ENCODE data around the gene TK2. TPM values are rescaled to one million over a fixed set of nuclear protein-coding genes. Genes with fewer than 3 reads are reported as not detected.
A peak's percentile ranks its signal among the peaks of the same experiment; 100 is the strongest.
"Not testable (repeated sequence)": the region's sequence is repeated elsewhere in the genome, so short reads cannot be mapped to it uniquely, and the experiment has no call there.

The TK2 gene
- 10 to 100 TPM; 23.1 to 26.0 TPM for total RNA-seq

DNA sequence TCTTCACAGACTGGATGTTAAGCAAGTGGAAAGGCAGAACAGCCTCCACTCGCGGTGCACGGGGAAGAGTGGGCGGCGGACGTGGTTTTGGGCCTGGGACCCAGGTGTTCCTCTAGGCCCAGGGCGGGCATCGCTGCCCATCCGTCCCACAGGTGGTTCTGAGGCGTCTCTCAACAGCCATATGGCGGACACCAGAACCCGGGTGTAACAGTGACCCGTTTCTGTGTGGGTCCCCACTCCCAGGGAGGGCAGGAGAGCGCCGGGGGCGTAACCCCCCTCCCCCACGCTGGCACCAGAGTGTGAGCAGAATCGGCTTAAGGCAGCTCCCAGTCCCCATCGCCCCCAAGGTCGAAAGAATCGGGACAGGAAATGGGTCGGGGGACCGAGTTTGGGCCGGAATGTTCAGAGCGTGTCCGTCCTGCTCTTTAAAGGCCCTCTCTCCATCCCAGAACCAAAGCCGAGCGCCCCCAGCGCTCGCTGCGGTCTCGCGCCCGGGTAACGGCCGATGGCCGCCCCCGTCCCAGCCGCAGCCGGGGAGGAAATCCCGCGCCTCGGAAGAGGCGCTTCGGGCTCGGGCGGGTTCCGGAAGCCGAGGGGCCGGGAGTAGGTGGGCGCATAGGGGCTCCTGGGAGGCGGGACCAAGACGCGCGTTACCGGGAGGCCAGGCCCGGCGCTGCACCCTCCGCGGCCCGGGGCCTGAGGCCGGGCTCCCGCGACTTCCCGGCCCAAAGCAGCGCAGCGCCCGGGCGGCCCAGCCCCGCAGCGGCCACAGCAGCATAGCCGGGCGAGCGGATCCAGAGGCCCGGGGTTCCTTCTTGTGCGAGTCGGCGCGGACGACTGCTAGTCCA is at the start of gene TK2:
TK2 (minus strand) TSS at position 839 of the 848 bp plus-strand sequence; CDS start at position 778, 61 bp downstream.
- peak within 1 kb of the TSS; percentile 56 to 70 for H3K4me3 ChIP-seq
- no peaks in the 10 kb centered on the region for H3K36me3 ChIP-seq (replicated peaks in 1 of 2; ENCODE audit: insufficient read depth in 1 of 2, low read depth in 2 of 2)
- H3K27me3 ChIP-seq = no peaks in the 10 kb centered on the region
- no peaks in the 10 kb centered on the region for H3K9me3 ChIP-seq
- intact Hi-C loops (cut with DNase I) = loop anchor here (10.0 kb wide), 1 partner anchor 65 kb away; no protein-coding TSS in a partner anchor
- WGBS, 2 donors = 3 to 26% methylated on average over 11 to 80 of the region's 80 CpGs
- TF ChIP-seq, protein P1, sequence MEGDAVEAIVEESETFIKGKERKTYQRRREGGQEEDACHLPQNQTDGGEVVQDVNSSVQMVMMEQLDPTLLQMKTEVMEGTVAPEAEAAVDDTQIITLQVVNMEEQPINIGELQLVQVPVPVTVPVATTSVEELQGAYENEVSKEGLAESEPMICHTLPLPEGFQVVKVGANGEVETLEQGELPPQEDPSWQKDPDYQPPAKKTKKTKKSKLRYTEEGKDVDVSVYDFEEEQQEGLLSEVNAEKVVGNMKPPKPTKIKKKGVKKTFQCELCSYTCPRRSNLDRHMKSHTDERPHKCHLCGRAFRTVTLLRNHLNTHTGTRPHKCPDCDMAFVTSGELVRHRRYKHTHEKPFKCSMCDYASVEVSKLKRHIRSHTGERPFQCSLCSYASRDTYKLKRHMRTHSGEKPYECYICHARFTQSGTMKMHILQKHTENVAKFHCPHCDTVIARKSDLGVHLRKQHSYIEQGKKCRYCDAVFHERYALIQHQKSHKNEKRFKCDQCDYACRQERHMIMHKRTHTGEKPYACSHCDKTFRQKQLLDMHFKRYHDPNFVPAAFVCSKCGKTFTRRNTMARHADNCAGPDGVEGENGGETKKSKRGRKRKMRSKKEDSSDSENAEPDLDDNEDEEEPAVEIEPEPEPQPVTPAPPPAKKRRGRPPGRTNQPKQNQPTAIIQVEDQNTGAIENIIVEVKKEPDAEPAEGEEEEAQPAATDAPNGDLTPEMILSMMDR (IDR thresholded peaks at IDR 0.05) = peak in 5 of 7 experiments; percentile 15 to 25 (median 18)
- peak; percentile 80 to 83 (median 83) for TF ChIP-seq POLR2A (IDR thresholded peaks at IDR 0.05)
- DNase-seq (peak; percentile 73 to 81 (median 77)), ATAC-seq (peak; percentile 63)
- H3K4me1 ChIP-seq = peaks cover 47% of the 10 kb centered on the region
- H3K27ac ChIP-seq = peak within 1 kb of the TSS; percentile 72 to 98 (median 94)

DNA sequence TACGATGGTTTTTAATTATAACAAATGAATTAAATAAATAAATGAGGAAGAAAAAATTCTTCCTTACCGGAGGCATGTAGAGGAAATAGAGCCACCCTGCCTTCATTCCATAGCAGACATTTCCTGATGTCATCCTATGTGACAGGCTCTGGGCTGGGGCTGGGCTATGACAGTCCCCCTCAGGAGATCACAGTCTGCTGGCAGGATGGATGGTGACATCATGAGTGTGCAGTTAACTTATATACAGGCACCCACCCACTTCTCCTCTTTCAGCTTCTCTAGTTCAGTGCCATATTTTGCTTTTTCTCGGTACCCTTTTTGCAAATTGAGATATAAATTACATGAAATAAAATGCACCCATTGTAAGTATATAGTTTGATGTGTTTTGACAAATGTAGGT is 48.2 kb upstream of the TK2 start:
- ATAC-seq (no peak), DNase-seq (no peak)
- Histone ChIP-seq H3K4me3 (no peak overlapping the region), H3K27ac (no peak overlapping the region), H3K9me3 (no peaks in the 10 kb centered on the region), H3K4me1 (no peaks in the 10 kb centered on the region), H3K36me3 (replicated peaks in 1 of 2; ENCODE audit: insufficient read depth in 1 of 2, low read depth in 2 of 2) (no peaks in the 10 kb centered on the region), H3K27me3 (no peaks in the 10 kb centered on the region)
- TF ChIP-seq POLR2A (IDR thresholded peaks at IDR 0.05) = no peak
- TF ChIP-seq, protein P1 (IDR thresholded peaks at IDR 0.05) = no peak
- 85 to 88% methylated on average over 3 of the region's 3 CpGs for WGBS, 2 donors
- intact Hi-C loops (cut with DNase I) = no loop called here

DNA sequence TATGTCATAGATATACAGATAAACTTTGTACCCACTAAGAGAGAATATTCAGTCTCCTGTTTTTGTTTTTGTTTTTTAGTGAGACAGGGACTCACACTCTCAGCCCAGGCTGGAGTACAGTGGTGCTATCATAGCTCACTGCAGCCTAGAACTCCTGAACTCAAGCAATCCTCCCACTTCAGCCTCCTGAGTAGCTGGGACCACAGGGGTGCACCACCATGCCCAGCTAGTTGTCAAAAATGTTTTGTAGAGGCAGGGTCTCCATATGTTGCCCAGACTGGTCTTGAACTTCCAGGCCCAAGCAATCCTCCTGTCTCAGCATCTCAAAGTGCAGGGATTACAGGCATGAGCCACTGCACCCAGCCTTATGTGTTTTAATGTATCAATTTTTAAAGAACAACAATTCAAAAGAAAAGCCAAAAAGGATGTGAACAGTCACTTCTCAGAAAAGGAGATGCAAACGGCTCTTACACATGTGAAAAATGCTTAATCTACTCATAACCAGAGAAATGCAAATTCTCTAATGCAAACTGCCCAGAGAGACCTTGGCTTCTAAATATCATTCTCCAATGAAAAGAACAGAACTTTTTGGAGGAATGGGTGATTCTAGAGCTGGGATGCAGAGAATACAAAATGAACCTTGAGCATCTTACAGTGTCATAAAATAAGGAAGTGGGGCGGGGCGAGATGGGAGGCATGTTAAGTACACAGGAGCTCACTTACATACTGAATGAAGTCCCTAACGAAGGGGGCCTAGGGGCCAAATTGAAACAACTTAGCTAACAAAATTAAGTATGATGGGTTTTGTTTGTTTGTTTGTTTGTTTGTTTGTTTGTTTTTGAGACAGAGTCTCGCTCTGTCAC is 47.3 kb upstream of the TK2 start:
- no peak overlapping the region for H3K27ac ChIP-seq
- H3K36me3 ChIP-seq (replicated peaks in 1 of 2; ENCODE audit: insufficient read depth in 1 of 2, low read depth in 2 of 2) = no peaks in the 10 kb centered on the region
- H3K27me3 ChIP-seq = no peaks in the 10 kb centered on the region
- intact Hi-C loops (cut with DNase I) = no loop called here
- H3K4me3 ChIP-seq = no peak overlapping the region
- no peaks in the 10 kb centered on the region for H3K9me3 ChIP-seq
- TF ChIP-seq, protein P1 (IDR thresholded peaks at IDR 0.05) = no peak
- TF ChIP-seq POLR2A (IDR thresholded peaks at IDR 0.05) = no peak
- H3K4me1 ChIP-seq = no peaks in the 10 kb centered on the region
- ATAC-seq (no peak), DNase-seq (no peak)
- WGBS, 2 donors = 81 to 83% methylated on average over 5 of the region's 5 CpGs

DNA sequence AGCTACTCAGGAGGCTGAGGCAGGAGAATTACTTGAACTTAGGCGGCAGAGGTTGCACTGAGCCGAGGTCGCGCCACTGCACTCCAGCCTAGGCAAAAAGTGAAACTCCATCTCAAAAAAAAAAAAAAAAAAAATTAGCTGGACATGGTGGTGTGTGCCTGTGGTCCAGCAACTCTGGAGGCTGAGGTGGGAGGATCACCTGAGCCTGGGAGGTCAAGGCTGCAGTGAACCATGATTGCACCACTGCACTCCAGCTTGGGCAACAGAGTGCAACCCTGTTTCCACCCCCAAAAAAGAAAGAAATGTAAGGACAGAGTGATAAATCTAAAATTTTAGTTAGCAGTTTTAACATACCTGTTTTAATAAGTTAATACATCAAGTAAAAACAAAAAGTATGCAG is 46.6 kb upstream of the TK2 start:
- ATAC-seq = not testable (repeated sequence)

DNA sequence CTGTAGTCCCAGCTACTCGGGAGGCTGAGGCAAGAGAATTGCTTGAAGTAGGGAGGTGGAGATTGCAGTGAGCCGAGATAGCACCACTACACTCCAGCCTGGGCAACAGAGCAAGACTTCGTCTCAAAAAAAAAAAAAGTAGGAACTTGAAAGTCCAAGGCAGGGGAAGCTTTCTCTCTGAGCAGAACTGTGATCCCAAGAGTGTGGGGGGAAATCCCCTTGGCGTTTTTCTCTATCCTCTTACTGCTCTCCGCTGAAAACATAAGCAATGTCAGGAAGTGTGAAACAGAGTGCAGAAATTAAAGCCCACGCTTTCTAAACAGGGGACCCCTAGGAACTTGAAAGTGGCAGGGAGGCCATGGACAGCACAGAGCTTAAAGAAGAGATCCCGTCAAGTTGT is 44.8 kb upstream of the TK2 start:
- H3K9me3 ChIP-seq = no peaks in the 10 kb centered on the region
- intact Hi-C loops (cut with DNase I) = no loop called here
- H3K4me3 ChIP-seq = no peak overlapping the region
- ATAC-seq = no peak
- H3K36me3 ChIP-seq (replicated peaks in 1 of 2; ENCODE audit: insufficient read depth in 1 of 2, low read depth in 2 of 2) = no peaks in the 10 kb centered on the region
- DNase-seq = no peak
- no peak for TF ChIP-seq POLR2A (IDR thresholded peaks at IDR 0.05)
- TF ChIP-seq, protein P1 (IDR thresholded peaks at IDR 0.05) = no peak
- H3K4me1 ChIP-seq = no peaks in the 10 kb centered on the region
- WGBS, 2 donors = 76 to 86% methylated on average over 7 of the region's 7 CpGs
- no peak overlapping the region for H3K27ac ChIP-seq
- no peaks in the 10 kb centered on the region for H3K27me3 ChIP-seq

More for the DNA sequence above, 46.6 kb upstream of the TK2 start:
- H3K27me3 ChIP-seq; H3K9me3 ChIP-seq; DNase-seq; intact Hi-C loops (cut with DNase I); H3K27ac ChIP-seq; H3K4me3 ChIP-seq; H3K36me3 ChIP-seq (replicated peaks in 1 of 2; ENCODE audit: insufficient read depth in 1 of 2, low read depth in 2 of 2); H3K4me1 ChIP-seq: not testable (repeated sequence)
- 98 to 100% methylated on average over 4 of the region's 4 CpGs for WGBS, 2 donors
